Spleen (tissue), 11 donors: ENCODE data around the gene MRPS30. TPM values are rescaled to one million over a fixed set of nuclear protein-coding genes. Genes with fewer than 3 reads are reported as not detected.
"Not testable (repeated sequence)": the region's sequence is repeated elsewhere in the genome, so short reads cannot be mapped to it uniquely, and the experiment has no call there.

ENCODE experiments used
- DNase-seq: peaks from one replicate; pipeline ENCODE4 v3.0.0-alpha.2; 2020
- H3K27ac ChIP-seq, 8 donors: fragments of 200-600 bp; sonication (generic) in 7 of 8; 1 replicate in 4 of 8; 2 replicates in 4 of 8; pipeline versions ENCODE4 v1.5.0 to v1.8.0; 2016 to 2021; ENCODE audit warnings: inconsistent platforms in 4 of 8, mild to moderate bottlenecking in 4 of 8, moderate library complexity in 1 of 8
- H3K27me3 ChIP-seq, 7 donors: fragments of 200-600 bp; sonication (generic) in 6 of 7; replicated peaks in 1 of 7; 1 replicate in 4 of 7; 2 replicates in 3 of 7; pipeline versions ENCODE4 v1.5.0 to v1.8.0; 2016 to 2021; ENCODE audit warnings: inconsistent platforms in 3 of 7, mild to moderate bottlenecking in 1 of 7
- H3K36me3 ChIP-seq, 6 donors: fragments of 200-600 bp; sonication (generic) in 5 of 6; 1 replicate in 4 of 6; 2 replicates in 2 of 6; pipeline versions ENCODE4 v1.5.0 to v1.8.0; 2016 to 2021; ENCODE audit warnings: inconsistent platforms in 2 of 6
- H3K4me1 ChIP-seq, 6 donors: fragments of 200-600 bp; sonication (generic) in 5 of 6; 1 replicate in 3 of 6; 2 replicates in 3 of 6; pipeline versions ENCODE4 v1.5.0 to v1.8.0; 2016 to 2021; ENCODE audit warnings: inconsistent platforms in 3 of 6
- H3K4me3 ChIP-seq, 8 donors: fragments of 200-600 bp; sonication (generic) in 7 of 8; 1 replicate in 4 of 8; 2 replicates in 4 of 8; pipeline versions ENCODE4 v1.5.0 to v1.8.0; 2016 to 2021; ENCODE audit warnings: inconsistent platforms in 4 of 8, mild to moderate bottlenecking in 4 of 8, moderate library complexity in 2 of 8
- H3K9me3 ChIP-seq, 8 donors: fragments of 200-600 bp; sonication (generic) in 7 of 8; 1 replicate in 4 of 8; 2 replicates in 4 of 8; pipeline versions ENCODE4 v1.5.0 to v1.8.0; 2016 to 2021; ENCODE audit warnings: inconsistent platforms in 4 of 8
- POLR2A ChIP-seq, 3 donors: fragments of 450-650 bp; IDR thresholded peaks; one replicate each; pipeline ENCODE4 v1.5.1; 2017; ENCODE audit warnings: antibody characterized with exemption in 3 of 3, mild to moderate bottlenecking in 1 of 3
- POLR2AphosphoS5 ChIP-seq, 3 donors: sonication (generic); formaldehyde crosslinking; IDR thresholded peaks; one replicate each; pipeline ENCODE4 v1.5.1; 2017; ENCODE audit warnings: antibody characterized with exemption in 3 of 3
- WGBS, 5 donors: extraction: QIAGEN DNeasy Blood & Tissue Kit in 3 of 5; methylation state at CpG; one replicate each; pipeline versions ENCODE4 v1.1.5 to v1.1.7; 2013 to 2018; 5-methylcytosine and 5-hydroxymethylcytosine counted together
- intact Hi-C: fragments of 100-400 bp; cut with DNase I; formaldehyde crosslinking; loops from one replicate; pipeline ENCODE4 v1.15.0; 2023; ENCODE audit warnings: low total_unique reads
- polyA plus RNA-seq, 3 donors: library from polyadenylated mRNA; stranded (reverse); fragments of 200-250 nt; gene quantifications; one replicate each; pipeline ENCODE4 v1.2.1, GENCODE V29; 2013
- total RNA-seq, 7 donors: library from RNA; depleted of rRNA in 3 of 7; stranded (reverse); fragments of >200 nt in 3 of 7; fragmentation: NEBNext Ultra II Directional in 4 of 7; extraction: Animal tissue kit (Norgen Biotek cat#: 25700) in 4 of 7; gene quantifications; one replicate each; pipeline versions ENCODE4 v1.1.0 to v1.2.1, GENCODE V29; 2016 to 2021
- TF ChIP-seq, protein P1 (sequence below), 11 experiments: fragments of 200-600 bp in 7 of 11; fragments of 450-650 bp in 4 of 11; sonication (generic) in 4 of 11; IDR thresholded peaks in 8 of 11; conservative IDR thresholded peaks in 3 of 11; 1 replicate in 7 of 11; 2 replicates in 4 of 11; pipeline versions ENCODE4 v1.4.0 to v1.8.0; 2016 to 2021; ENCODE audit warnings: antibody characterized with exemption in 11 of 11, inconsistent platforms in 4 of 11, mild to moderate bottlenecking in 1 of 11
- donor health status: healthy with polysubstance abuse.
- donor health status: DM: no; HTN: no; CAD: no; lungs with moderate emphysema.
- donor health status: DM: no; HTN: no; CAD: no.
- donor health status: Bipolar disorder and iron deficiency.
- donor health status: healthy.
- donor health status: DM: no; HTN: no; CAD: no.
- donor health status: DM: yes; HTN: yes; CAD: no.

The MRPS30 gene
- total and polyA plus RNA-seq, 10 donors, result 18.2 to 75.5 (median 33.0) TPM

DNA sequence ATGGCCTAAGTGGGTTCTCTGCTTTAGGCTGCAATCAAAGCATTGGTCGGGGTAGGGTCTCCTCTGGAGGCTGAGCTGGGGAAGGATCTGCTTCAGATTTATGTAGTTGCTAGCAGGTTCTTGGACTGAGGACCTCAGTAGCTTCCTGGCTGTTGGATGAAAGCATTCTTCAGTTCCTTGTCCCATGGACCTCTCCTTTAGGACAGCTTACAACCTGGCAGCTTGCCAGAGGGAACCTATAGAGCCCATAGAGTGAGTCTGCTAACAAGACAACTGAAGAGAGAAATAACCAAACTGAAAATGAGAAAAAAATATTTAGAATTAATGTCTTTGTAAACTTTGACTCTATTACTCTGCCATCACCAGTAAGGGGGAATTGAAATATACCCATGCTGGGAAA lies 12.4 kb downstream of the MRPS30 start:
- intact Hi-C loops, result no loop called here
- TF ChIP-seq POLR2A (IDR thresholded peaks at IDR 0.05), result no peak
- no peak for TF ChIP-seq POLR2AphosphoS5 (IDR thresholded peaks at IDR 0.05)
- TF ChIP-seq, protein P1, sequence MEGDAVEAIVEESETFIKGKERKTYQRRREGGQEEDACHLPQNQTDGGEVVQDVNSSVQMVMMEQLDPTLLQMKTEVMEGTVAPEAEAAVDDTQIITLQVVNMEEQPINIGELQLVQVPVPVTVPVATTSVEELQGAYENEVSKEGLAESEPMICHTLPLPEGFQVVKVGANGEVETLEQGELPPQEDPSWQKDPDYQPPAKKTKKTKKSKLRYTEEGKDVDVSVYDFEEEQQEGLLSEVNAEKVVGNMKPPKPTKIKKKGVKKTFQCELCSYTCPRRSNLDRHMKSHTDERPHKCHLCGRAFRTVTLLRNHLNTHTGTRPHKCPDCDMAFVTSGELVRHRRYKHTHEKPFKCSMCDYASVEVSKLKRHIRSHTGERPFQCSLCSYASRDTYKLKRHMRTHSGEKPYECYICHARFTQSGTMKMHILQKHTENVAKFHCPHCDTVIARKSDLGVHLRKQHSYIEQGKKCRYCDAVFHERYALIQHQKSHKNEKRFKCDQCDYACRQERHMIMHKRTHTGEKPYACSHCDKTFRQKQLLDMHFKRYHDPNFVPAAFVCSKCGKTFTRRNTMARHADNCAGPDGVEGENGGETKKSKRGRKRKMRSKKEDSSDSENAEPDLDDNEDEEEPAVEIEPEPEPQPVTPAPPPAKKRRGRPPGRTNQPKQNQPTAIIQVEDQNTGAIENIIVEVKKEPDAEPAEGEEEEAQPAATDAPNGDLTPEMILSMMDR (IDR thresholded peaks at IDR 0.05 in 8 of 11, conservative IDR thresholded peaks at IDR 0.05 in 3 of 11), result no peak
- WGBS, 5 donors, result 94 to 100% (median 96%) methylated on average over 1 of the region's 1 CpG

DNA sequence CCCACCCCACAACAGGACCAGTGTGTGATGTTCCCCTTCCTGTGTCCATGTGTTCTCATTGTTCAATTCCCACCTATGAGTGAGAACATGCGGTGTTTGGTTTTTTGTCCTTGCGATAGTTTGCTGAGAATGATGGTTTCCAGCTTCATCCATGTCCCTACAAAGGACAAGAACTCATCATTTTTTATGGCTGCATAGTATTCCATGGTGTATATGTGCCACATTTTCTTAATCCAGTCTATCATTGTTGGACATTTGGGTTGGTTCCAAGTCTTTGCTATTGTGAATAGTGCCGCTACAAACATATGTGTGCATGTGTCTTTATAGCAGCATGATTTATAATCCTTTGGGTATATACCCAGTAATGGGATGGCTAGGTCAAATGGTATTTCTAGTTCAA lies 15.9 kb downstream of the MRPS30 start:
- H3K36me3 ChIP-seq, result peaks cover 0 to 38% (median 4%) of the 10 kb centered on the region in 6 donors
- H3K4me3 ChIP-seq, H3K27me3 ChIP-seq, H3K4me1 ChIP-seq, DNase-seq, intact Hi-C loops, H3K9me3 ChIP-seq, H3K27ac ChIP-seq: not testable (repeated sequence)
- 79 to 97% (median 89%) methylated on average over 1 to 3 of the region's 3 CpGs for WGBS, 5 donors

More for the DNA sequence above, 12.4 kb downstream of the MRPS30 start:
- Histone ChIP-seq H3K9me3 (no peaks in the 10 kb centered on the region), H3K4me3 (no peak overlapping the region), H3K27ac (no peak overlapping the region), H3K4me1 (no peaks in the 10 kb centered on the region), H3K36me3 (peaks cover 0 to 69% (median 22%) of the 10 kb centered on the region in 6 donors), H3K27me3 (no peaks in the 10 kb centered on the region)
- no peak for DNase-seq

DNA sequence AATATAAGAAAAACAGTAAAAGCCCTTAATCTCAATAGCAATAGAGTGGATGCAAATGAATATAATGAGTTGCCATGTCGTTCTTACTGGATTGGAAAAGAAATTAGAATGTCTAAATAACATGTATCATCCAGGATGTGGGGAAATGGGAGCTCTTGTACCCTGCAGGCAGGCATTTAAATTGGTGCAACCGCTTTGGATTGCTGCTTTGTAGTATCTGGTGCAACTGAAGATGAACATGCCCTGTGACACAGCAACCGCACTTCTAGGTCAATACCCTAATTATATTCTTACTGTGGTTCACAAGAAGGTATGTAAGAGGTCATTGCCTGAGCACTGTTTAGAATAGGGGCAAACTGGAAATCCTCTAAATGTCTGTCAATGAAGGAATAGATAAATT lies 18.9 kb downstream of the MRPS30 start:
- no peak overlapping the region for H3K27ac ChIP-seq
- no peaks in the 10 kb centered on the region for H3K9me3 ChIP-seq
- H3K27me3 ChIP-seq, result no peaks in the 10 kb centered on the region
- TF ChIP-seq, protein P1 (IDR thresholded peaks at IDR 0.05 in 8 of 11, conservative IDR thresholded peaks at IDR 0.05 in 3 of 11), result no peak
- no peak for TF ChIP-seq POLR2AphosphoS5 (IDR thresholded peaks at IDR 0.05)
- TF ChIP-seq POLR2A (IDR thresholded peaks at IDR 0.05), result no peak
- no peak overlapping the region for H3K4me3 ChIP-seq
- H3K4me1 ChIP-seq, result no peaks in the 10 kb centered on the region
- intact Hi-C loops, result no loop called here
- WGBS, 5 donors, result 89 to 95% (median 94%) methylated on average over 3 of the region's 3 CpGs
- H3K36me3 ChIP-seq, result peaks cover 0 to 8% (median 0%) of the 10 kb centered on the region in 6 donors
- no peak for DNase-seq

DNA sequence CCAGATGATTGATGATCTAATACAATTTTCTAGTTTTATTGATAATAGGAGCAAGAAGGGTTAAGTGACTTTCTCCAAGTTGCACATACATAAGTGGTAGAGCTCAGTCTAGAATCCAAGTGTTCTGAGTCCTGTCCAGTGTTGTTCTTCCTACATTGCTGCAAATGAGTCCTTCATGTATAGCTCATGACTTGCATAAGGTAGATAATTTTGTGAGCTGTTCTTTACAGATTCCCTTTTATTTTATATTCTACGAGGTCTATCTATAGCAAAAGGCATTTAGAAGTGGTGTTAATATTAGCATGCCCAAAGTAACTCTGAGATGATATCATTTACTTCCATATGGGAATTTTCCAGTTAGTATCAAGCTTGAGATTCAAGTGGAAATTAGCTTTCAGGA lies 20.0 kb downstream of the MRPS30 start:
- TF ChIP-seq POLR2AphosphoS5 (IDR thresholded peaks at IDR 0.05), result no peak
- no peak for TF ChIP-seq POLR2A (IDR thresholded peaks at IDR 0.05)
- TF ChIP-seq, protein P1 (IDR thresholded peaks at IDR 0.05 in 8 of 11, conservative IDR thresholded peaks at IDR 0.05 in 3 of 11), result no peak
- H3K27me3 ChIP-seq, result no peaks in the 10 kb centered on the region
- no peak overlapping the region for H3K4me3 ChIP-seq
- no peak overlapping the region for H3K27ac ChIP-seq
- DNase-seq, result no peak
- peaks cover 0 to 4% (median 0%) of the 10 kb centered on the region in 6 donors for H3K36me3 ChIP-seq
- no peaks in the 10 kb centered on the region for H3K9me3 ChIP-seq
- 74 to 87% (median 80%) methylated on average over 1 of the region's 1 CpG for WGBS, 5 donors
- no peaks in the 10 kb centered on the region for H3K4me1 ChIP-seq
- intact Hi-C loops, result no loop called here

DNA sequence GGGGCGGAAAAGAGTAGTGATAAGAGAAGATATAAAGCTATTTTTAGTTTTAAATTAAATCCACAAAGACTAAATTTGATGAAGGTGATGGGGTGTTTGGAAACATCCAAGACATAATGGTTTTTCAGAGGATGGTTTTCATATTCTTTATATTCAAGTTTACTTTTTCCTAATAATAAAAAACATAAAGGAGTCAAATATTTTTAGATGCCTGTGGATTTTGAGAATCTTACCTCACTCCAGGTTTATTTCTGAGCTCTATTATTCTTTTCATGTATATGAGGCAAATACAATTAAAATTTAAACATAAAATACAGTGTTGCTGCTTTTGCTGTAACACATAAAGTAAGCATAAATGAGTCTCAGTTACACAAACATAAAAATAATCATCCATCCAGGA lies 22.2 kb downstream of the MRPS30 start:
- Histone ChIP-seq H3K4me3 (no peak overlapping the region), H3K27me3 (no peaks in the 10 kb centered on the region), H3K9me3 (no peaks in the 10 kb centered on the region), H3K36me3 (peaks cover 0 to 4% (median 0%) of the 10 kb centered on the region in 6 donors), H3K27ac (no peak overlapping the region), H3K4me1 (no peaks in the 10 kb centered on the region)
- intact Hi-C loops, result no loop called here
- TF ChIP-seq POLR2AphosphoS5 (IDR thresholded peaks at IDR 0.05) (no peak), POLR2A (IDR thresholded peaks at IDR 0.05) (no peak)
- TF ChIP-seq, protein P1 (IDR thresholded peaks at IDR 0.05 in 8 of 11, conservative IDR thresholded peaks at IDR 0.05 in 3 of 11), result no peak
- 89 to 98% (median 96%) methylated on average over 1 of the region's 1 CpG for WGBS, 5 donors
- no peak for DNase-seq
